CD4-positive, alpha-beta T cell treated with Interleukin-1 beta for 1 hour (primary cell): Measurements from ENCODE around the gene PAPPA.

Source experiments
- DNase-seq, 2 donors: peaks; one replicate each; pipeline ENCODE4 v3.0.0-alpha.2; 2020 to 2022

Gene PAPPA

GRCh38 chr9:116152941-116153764, 438 bp upstream of the PAPPA start:
- no peak for DNase-seq

GRCh38 chr9:116154334-116154975, 864 bp downstream of the PAPPA start:
- no peak for DNase-seq

GRCh38 chr9:116154976-116155697, 1.5 kb downstream of the PAPPA start:
- DNase-seq: no peak

GRCh38 chr9:116155698-116156039, 2.1 kb downstream of the PAPPA start:
- no peak for DNase-seq

GRCh38 chr9:116156621-116157314, 3.2 kb downstream of the PAPPA start:
- DNase-seq: no peak

- no peak for DNase-seq
Measured at GRCh38 chr9:116157436-116158138, 4.0 kb downstream of the PAPPA start.

- DNase-seq: no peak
Measured at GRCh38 chr9:116160676-116161571, 7.3 kb downstream of the PAPPA start.

GRCh38 chr9:116162241-116162781, 8.7 kb downstream of the PAPPA start:
- DNase-seq: no peak

- DNase-seq: no peak
Measured at GRCh38 chr9:116163293-116164055, 9.9 kb downstream of the PAPPA start.

GRCh38 chr9:116165912-116166311, 12.3 kb downstream of the PAPPA start:
- no peak for DNase-seq

GRCh38 chr9:116166713-116167112, 13.1 kb downstream of the PAPPA start:
- no peak for DNase-seq

- DNase-seq: no peak
Measured at GRCh38 chr9:116168231-116168630, 14.6 kb downstream of the PAPPA start.

- no peak for DNase-seq
Measured at GRCh38 chr9:116172216-116172615, 18.6 kb downstream of the PAPPA start.

GRCh38 chr9:116174347-116174746, 20.8 kb downstream of the PAPPA start:
- no peak for DNase-seq

- DNase-seq: no peak
Measured at GRCh38 chr9:116175614-116176013, 22.0 kb downstream of the PAPPA start.

- no peak for DNase-seq
Measured at GRCh38 chr9:116178481-116179211, 25.1 kb downstream of the PAPPA start.

- DNase-seq: no peak
Measured at GRCh38 chr9:116179568-116179967, 26.0 kb downstream of the PAPPA start.

- DNase-seq: no peak
Measured at GRCh38 chr9:116181853-116182610, 28.4 kb downstream of the PAPPA start.

- DNase-seq: no peak
Measured at GRCh38 chr9:116182876-116183275, 29.3 kb downstream of the PAPPA start.
